Measurements from ENCODE around the gene ATG101. TPM values are rescaled to one million over a fixed set of nuclear protein-coding genes. Genes with fewer than 3 reads are reported as not detected.
"Not testable (repeated sequence)": the region's sequence is repeated elsewhere in the genome, so short reads cannot be mapped to it uniquely, and the experiment has no call there.

ATG101 gene
- polyA plus RNA-seq, 1 donor, result 22.0 TPM

DNA sequence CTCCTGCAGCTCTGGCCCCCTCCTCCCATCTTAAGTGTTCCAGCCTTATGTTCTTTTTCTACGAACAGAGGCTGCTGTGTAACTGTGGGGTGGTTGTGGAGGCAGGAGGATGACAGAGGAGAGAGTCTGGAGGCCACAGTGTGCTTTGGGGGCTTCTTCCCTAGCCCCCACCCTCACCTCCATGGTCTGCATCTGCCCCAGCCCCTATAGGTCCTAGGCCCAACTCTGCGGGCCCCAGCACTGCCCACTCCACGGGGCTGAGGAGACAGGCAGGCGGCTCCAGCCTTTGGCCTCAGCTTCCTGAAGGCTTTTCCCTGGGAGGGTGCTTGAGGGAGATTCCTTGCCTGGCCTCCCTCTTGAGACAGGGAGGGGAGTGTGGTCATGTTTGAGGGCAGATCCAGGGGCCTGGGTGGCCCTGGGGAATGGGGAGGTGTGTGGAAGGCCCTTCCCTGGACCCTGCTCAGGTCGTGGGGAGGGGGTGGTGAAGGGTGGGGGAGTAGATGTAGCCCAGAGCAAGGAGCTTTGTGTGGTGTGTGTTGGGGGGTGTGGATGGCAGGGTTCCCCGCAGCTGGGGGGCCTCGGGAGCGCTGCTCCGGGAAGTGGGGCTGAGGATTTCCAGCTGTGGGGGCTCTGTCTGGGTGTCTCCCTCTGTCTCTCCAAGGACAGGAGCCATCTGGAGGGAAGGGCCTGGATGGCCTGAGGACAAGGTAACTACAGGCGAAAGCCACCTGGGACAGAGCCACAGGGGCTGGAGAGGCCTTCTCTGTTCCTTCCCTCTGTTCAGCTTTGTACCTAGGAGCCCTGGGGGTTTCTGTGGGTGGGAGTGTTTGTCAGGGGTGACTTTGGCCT, 10.8 kb downstream of the ATG101 start:
- DNase-seq, result no peak

DNA sequence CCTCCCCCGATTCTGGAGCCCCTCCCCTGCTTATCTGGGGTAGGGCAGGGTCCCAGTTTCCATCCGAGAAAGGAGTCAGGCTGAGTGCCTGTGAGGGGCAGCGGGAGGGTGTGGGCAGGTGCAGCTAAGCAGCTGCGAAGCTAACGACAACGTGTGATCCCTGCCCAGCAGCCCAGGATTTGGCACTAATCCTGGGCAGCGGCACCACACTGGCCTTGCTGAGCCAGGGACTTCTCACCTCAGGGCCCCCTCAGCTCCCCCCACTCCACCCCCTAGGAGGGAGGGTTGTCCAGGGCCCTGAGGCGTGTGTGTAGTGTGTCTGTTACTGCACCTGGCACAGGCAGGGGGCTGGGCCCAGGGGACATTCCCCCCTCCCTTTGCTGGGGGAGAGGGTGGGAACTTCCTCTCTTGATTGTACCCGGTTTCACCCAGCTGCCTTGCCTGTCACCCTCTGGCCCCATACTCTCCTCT, 11.5 kb downstream of the ATG101 start:
- peak; percentile 47 for DNase-seq

DNA sequence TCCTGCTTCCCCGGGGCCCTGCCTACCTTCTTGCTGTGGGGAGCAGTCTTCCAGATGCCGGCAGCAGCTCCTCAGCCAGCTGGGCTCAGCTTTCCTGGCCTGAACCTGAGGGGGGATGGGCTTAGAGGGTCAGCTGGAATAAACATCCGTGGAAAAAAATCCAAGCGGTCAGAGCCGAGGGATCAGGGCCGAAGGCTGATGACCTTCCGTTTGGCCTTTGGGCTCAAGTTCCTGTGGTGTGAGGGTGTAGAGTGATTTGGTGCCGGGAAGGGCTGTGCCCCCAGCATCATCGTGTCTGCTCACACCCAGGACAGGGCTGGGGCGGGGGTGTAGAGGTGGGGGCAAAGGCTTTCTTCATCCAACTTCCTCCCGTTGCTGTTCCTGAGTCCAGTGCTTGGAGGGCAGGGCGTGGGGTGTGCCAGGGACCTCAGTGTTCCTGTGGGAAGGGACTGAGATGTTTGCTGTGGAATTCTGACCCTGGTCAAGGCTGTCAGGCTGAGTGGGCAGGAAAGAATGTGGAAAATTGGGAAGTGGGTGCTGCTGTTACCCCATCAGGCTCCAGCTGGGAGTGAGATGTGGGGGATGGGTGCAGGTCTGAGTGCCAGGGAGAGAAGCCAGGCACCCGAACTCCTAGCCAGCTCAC, 12.4 kb downstream of the ATG101 start:
- peak; percentile 78 for DNase-seq

DNA sequence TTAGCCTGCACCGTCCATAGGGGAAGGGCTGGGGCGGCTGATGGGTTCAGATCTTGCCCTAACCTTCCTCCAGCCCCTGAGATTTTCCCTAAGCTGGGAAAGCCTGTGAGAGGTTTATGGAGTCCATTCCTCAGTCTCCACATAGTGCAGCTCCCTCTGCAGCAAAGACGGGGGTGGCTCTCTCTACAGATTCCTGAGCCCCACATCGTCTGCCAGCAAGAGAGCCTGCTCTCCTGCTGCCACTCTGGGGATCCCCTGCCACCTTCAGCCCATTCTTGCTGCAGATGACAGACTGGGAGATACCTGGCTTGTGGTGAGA, 12.8 kb downstream of the ATG101 start:
- no peak for DNase-seq

DNA sequence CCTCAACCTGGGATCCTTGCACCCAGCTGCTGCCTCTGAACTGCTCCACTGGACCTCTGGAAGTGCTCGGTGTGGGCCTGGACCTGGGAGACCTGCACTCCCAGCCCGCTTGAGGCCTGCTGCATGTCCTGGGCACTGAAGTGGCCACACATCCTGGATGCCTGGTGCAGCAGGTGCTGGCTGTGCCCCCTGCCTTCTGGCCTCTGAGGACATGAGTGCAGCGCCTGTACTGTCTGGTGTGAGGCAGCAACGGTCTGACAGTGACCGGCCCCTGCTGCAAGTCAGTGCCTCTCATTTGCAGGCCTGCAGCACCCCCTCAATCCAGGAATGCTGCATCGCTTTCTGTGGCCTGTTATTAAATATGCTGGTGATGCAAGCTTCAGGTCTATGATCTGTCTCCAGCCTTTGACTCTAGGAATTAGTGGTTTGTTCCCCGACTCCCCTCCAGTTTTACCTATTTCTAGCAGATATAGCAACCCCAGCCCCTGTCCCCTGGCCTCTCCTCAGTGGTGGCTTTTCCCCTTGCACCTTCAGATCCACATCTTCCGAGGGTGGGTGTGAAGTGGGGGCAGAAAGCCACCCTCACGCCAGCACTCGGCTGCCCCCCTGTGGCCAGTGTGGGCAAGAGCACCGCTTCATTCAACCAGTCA, 13.3 kb downstream of the ATG101 start:
- DNase-seq, result peak; percentile 60

DNA sequence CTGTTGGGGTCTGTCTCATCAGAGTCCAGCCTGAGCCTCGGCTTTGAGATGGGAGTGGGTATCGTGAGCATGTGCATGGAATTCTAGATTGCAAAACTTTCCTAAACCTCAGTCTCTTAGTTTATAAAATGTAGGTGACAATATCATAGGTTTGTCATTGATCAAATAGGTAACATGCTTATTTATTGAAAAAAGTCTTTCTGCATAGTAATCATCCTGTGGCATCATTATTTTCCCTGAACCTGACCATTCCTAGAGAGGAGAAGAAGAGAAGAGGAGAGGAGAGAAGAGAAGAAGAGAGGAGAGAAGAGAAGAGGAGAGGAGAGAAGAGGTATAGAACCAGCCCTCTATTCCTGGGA, 13.8 kb downstream of the ATG101 start:
- DNase-seq, result no peak

DNA sequence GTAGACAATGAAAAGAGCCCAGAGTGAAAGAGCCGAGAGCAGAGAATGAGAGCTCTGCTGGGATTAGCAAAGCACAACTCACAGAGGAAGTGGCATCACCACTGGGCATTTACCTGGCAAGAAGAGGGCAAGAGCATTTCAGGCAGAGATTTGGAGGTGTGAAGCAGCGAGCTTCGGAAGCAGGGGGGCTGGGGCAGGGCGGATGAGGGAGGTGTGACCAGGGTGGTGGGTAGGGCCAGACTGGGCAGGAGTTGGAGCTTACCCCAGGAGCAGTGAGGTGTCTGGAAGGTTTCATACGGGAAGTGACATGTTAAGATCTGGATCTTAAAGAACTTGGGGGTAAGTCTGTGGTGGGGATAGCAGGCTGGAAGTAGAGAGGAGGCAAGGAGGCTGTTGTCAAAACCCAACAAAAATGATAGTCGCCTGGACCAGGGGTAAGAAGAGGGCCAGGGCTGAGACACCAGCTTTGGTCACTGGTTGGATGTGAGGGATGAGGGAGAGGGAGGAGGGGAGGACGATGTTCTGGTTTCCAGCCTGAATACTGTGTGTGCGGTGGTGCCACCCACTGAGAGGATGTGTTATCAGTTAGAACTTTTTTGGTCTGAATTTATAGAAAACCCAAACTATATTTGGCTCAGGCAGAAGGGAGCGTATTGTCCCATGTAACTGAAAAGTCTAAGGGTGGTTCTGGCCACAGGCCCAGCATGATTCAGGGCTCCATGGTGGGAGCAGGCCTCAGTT, 14.9 kb downstream of the ATG101 start:
- no peak for DNase-seq

DNA sequence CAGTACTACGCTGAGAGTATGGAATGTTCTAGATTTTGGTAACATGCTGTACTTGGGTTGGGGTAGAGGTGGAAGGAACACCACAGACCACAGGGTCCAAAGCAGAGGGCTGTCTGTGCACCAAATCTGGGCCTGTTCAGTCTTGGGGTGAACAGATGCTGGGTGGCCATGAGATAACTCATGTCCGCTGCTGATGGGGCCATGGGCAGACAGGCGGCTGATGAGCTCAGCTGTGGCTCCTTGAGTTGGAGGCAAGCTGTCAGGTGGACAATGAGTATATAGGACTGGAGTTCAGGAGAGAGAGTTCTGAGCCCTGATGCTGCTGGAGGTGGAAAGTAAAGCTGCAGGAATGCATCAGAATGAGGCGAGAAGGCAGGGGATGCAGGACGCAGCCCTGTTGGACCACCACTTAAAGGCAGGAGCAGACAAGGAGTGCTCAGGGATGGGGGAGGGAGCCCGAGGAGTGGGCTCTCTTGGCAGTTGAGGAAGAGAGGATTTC, 16.0 kb downstream of the ATG101 start:
- no peak for DNase-seq

DNA sequence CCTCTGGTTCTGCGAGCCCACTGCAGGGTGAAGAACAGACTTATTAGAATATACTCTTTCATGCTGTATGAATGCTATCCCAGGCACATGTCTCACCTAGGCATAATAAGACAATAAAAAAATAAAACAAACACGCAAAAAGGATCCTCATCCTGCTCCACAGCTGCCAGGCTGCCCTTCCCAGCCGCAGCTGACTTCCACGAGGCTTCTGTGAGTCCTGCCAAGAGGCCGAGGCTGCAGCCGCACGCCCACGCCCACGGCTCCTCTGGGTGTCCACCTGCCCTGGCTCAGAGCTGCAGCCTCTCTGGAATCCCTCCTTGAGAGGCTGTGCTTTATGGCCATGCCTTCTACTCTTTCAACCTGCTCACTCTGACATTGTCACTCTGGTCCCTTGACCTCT, 16.6 kb downstream of the ATG101 start:
- no peak for DNase-seq

DNA sequence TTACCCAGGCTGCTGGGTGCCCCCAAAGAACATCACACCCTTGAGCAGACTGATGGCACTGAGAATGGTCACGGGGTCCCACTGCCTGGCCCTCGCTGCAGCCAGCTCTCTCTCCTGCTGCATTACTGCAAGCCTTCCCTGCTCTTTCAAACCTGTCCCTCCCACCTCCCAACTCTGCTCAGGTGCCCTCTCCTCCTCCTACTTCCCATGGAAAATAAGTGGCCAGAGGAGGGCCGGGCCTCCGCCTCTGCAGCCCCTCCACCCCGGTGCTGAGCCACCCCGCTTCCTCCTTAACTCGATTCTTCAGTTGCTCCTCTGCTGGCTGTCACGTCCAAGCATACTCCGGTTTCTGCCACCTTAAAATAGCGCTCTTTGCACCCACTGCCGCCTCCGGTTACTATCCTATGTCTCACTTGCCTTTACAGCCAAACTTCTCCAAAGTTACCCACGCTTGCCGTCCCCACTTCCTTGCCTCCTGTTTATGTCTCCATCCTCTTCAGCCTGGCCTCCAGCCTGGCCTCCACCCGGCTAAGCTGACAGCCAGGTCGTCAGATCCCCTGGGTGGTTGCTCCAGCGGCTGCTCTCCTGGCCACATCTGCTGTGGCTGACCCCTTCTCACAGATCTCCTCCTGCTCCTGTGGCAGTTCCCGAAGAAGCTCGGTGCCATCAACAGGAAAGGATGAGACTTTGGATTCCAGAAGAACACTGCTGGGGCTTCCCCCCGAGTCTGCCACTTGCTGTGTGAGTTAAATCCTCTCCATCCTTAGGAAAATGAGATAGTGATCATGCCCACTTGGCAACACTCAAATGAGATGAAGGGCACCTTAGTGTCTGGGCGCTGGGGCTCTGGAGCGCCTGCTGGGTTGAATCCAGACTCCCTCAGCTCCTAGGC, 17.4 kb downstream of the ATG101 start:
- no peak for DNase-seq

DNA sequence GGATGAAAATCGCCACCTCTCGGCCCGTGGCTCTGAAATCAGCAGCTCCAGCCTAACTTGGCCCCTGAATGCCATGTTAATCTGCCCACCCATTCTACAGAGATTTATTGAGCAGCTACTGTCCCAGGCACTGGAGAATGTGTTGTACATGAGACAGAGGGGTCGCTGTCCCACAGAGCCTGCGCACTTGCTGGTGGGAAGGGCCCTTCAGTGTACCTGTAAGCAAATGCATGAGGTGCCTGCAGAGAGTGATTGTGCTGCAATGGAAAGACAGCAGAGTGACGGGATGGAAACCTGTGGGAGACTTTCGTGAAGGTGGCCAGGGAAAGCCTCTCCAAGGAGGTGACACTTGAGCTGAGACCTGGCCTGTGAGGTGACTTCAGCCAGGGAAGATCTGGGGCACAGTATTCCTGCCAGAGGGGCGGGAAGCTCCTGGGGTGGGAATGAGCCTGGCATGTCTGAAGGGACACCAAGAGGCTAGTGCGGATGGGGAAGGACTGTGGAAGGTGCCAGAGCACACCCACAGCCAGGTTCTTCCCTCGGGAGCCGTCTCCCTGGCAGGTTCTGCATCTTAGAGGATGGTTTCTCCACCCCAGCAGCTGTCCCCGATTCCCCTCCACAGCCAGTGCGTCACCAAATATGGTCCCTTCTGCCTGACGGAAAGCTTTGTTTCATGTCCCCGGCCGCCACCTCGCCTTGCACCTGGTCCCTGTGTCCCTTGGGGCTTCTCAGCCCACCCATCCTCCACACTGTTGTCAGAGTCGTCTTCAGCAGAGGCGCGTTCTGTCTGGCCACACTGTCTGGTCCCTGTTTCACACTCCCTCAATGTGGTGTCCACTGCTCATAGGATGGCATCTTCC, 18.4 kb downstream of the ATG101 start:
- no peak for DNase-seq

DNA sequence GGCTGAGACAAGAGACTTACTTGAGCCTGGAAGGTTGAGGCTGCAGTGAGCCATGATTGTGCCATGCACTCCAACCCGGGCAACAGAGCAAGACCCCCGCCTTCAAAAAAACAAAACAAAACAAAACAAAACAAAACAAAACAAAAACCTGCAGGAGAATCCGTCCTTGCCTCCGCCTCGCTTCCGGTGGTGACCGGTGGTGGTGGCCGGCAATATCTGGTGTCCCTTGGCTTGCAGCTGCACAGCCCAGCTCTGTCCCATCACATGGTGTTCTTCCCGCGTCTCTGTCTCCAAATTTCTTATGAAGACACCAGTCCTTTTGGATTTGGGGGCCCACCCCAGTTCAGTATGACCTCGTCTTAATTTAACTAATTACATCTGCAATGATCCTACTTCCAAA, 19.7 kb downstream of the ATG101 start:
- DNase-seq, result no peak

DNA sequence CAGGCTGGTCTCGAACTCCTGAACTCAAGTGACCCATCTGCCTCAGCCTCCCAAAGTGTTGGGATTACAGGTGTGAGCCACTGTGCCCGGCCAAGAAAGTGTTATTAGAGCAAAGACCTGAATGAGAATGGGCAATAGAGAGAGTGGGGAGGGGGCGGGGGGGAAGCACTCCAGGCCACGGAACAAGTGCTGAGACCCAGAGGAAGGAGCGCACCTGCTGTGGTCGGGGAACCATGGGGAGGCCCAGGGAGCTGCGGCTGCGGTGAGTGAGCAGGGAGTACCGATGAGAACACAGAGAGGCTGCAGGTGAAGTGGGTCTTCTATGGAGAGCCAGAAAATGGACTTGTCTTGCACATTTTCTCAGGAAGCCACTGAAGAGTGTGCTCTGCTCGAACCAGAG, 20.5 kb downstream of the ATG101 start:
- no peak for DNase-seq

DNA sequence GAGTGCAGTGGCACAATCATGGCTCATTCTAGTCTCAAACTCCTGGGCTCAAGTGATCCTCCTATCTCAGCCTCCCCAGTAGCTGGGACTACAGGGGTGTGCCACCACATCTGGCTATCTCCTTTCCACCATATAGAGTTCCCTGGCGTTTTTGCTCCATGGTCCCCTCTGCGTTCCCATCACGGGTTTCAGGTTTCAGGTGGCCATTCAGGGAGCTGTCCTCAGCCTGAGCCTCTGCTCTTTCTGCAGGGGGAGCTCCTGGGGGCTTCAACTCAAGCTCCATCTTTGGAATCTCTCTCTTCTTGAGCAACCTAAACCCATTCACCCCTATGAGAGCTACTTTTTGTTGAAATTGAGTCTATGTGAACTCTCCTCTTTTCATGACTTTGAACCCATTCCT, 21.3 kb downstream of the ATG101 start:
- no peak for DNase-seq

DNA sequence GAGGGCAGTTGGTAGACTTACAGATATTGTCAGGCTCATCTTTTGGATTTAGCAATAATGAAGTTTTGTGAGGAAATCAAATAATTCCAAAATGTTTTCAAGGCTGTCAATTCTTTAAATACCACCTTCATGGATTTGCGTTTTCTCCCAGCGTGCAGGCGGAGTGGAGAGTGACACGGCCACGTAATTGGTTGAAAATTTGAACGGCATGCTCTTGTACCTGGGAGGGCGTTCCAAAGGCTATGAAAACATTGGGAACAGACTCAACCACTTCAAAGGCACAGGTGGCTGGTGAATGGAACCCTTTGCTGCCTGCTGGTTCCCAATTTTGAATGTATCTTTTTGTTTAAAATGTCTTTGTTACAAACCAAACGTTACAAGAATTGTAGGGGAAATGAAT, 22.1 kb downstream of the ATG101 start:
- no peak for DNase-seq

DNA sequence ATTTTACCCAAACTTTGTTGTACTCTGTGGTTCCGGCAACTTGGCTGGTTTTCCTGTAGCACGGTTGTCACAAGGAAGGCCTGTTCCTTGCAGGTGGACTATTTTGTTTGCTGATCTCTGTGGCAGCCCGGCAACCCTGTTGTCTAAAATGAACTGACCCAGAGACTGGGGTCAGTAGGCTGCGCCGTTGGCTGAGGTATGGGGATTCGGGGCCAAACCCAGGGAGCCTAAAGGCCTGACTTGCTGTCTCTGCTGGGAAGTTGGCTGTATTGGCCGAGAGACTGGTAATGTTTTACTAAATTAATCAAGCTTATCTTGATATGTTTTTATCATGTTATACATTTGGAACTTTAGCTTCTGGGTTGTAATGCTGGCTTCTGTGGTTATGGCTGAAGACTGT, 23.6 kb downstream of the ATG101 start:
- DNase-seq, result no peak

DNA sequence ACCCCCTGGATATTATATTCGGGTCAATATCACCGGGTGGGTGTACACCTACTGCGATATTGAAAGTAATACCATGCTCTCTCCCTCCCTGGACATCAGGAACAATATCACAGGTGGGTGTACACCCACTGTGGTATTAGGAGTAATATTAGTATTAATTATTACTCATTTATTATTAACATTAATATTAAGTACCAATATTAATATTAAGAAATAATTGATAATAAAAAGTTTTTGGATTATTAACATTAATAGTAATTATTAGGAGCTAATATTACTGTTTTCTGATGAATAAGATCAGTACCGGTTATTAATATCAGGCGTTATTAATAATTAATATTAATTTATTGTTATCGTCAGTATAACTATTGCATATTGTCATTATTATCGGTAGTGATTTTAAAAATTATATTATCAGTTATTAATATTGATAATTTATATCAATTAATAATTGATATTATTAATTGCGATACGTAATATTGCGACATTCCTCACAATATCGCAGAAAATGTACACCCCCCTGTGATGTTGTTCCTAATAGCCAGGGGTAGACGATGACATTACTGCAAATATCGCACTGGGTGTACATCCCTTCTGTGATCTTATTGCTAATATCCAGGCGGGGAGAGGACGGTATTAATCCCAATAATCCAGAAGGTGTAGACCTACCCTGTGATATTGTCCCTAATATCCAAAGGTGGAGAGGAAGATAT, 26.7 kb downstream of the ATG101 start:
- no peak for DNase-seq

DNA sequence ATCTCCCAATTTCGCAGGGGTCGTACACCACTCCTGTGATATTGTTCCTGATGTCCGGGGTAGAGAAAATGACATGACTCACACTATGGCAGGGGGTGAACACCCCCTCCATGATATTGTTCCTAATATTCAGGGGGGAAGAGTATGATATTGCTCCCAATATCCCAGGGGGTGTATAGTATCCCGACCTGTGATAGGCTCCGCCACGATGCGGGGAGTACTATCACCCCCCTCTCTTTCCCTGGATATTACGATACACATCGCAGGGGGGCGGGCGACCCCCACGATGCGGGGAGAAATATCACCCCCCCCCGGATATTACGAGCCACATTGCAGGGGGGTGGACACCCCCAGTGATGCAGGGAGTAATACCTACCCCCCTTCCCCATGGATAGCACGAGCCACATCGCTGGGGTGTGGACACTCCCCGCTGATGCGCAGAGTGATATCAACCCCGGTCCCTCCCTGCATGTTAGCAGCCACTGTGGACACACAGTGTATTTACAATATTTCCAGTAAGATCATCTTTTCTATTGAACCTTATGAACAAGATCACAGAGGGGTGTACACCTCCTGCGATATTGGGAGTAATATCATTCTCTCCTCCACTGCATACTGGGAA, 27.4 kb downstream of the ATG101 start:
- no peak for DNase-seq

DNA sequence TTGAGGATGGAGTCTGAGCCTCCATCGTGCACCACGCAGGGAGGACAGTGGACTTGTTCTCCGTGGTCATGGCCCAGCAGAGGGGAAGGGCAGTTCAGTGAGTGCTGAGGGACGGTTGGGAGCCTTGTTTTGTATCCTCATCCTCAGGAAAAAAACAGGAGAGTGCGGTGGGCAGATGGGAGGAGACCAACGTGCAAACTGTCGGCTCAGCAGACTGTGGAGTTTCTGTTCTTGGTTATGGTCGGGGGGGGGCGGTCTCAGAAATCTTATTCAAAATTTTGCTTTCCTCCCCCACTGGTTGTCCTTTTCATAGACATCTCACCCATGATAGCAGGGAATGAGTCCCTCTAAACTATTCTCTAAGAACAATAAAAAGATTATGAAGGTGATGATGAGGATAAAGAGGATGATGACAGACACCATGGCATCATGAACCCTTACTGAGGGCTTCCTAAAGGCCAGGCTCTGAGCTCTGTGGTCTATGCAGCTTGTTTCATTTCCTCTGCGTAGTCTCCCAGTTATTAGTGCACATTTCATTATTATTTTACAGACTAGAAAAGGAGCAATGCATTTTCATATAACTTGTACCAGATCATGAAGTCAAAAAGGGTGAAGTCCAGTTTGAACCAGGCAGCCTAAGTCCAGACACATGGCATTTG, 34.8 kb downstream of the ATG101 start:
- not testable (repeated sequence) for DNase-seq
